GM23338 (cell line): ENCODE measurements around the gene PPIA.

Source experiments
- CREB1 ChIP-seq: fragments of 250-450 bp; sonication (Bioruptor Pico); IDR thresholded peaks from 2 replicates; pipeline ENCODE4 v1.5.0; 2020; ENCODE audit warnings: low read depth, mild to moderate bottlenecking, moderate library complexity
- CTCF ChIP-seq, 2 experiments: fragments of 200-600 bp in 1 of 2; sonication (generic) in 1 of 2; conservative IDR thresholded peaks; 2 replicates each; pipeline versions ENCODE4 v1.5.1 to v1.6.1; 2016 to 2017; ENCODE audit warnings: antibody characterized with exemption in 2 of 2, low read depth in 2 of 2, mild to moderate bottlenecking in 2 of 2, moderate library complexity in 1 of 2
- ETS1 ChIP-seq: IDR thresholded peaks from 2 replicates; pipeline ENCODE4 v1.6.1; 2016; ENCODE audit warnings: antibody characterized with exemption
- EZH2 ChIP-seq: fragments of 200-600 bp; sonication (generic); IDR thresholded peaks from one replicate; pipeline ENCODE4 v1.8.0; 2017; ENCODE audit warnings: antibody characterized with exemption, mild to moderate bottlenecking, low read depth; ENCODE audit not compliant: unreplicated experiment
- EZH2phosphoT487 ChIP-seq: fragments of 200-600 bp; sonication (generic); IDR thresholded peaks from one replicate; pipeline ENCODE4 v1.8.1; 2018; ENCODE audit warnings: antibody characterized with exemption; ENCODE audit not compliant: unreplicated experiment
- JUNB ChIP-seq: IDR thresholded peaks from one replicate; pipeline ENCODE4 v1.6.1; 2016; ENCODE audit warnings: antibody characterized with exemption; ENCODE audit not compliant: unreplicated experiment
- NANOG ChIP-seq: IDR thresholded peaks from 2 replicates; pipeline ENCODE4 v1.6.1; 2016; ENCODE audit warnings: antibody characterized with exemption, borderline replicate concordance
- POLR2AphosphoS5 ChIP-seq: IDR thresholded peaks from 2 replicates; pipeline ENCODE4 v1.6.1; 2016; ENCODE audit warnings: antibody characterized with exemption, low read depth
- REST ChIP-seq: IDR thresholded peaks from one replicate; pipeline ENCODE4 v1.6.1; 2018; ENCODE audit warnings: antibody characterized with exemption; ENCODE audit not compliant: unreplicated experiment
- STAT1 ChIP-seq: IDR thresholded peaks from one replicate; pipeline ENCODE4 v1.6.1; 2016; ENCODE audit warnings: antibody characterized with exemption; ENCODE audit not compliant: unreplicated experiment
- ZNF331 ChIP-seq: fragments of 250-450 bp; sonication (Bioruptor Pico); IDR thresholded peaks from 2 replicates; pipeline ENCODE4 v1.5.0; 2020; ENCODE audit warnings: low read depth, mild to moderate bottlenecking, moderate library complexity
- ZNF462 ChIP-seq: fragments of 250-450 bp; sonication (Bioruptor Pico); IDR thresholded peaks from 2 replicates; pipeline ENCODE4 v1.5.0; 2020; ENCODE audit warnings: mild to moderate bottlenecking, moderate library complexity

DNA sequence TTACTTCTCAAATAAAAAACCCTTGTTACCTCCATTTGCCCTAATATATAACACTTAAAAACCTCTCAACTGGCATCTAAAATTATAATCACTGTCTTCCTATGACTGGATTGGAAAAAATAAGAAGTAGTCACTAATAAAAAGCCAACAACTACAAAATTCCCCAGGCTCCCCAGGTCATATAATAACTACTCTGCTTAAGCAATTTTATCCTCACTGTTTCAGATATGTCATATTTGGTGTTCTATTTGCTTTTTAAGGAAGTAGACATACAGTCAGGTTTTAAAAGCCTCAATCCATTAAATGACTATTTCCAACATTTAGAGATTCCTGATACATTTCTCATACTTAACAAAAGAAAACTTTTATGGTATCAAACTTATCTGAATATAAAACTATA, 49.0 kb downstream of the PPIA start:
- TF ChIP-seq CTCF (conservative IDR thresholded peaks at IDR 0.05; ENCODE audit: low read depth in 2 of 2) (no peak), POLR2AphosphoS5 (no peak), EZH2 (no peak), REST (no peak), NANOG (no peak), EZH2phosphoT487 (no peak), STAT1 (no peak), CREB1 (CRISPR knock-in tag) (no peak), JUNB (no peak), ZNF331 (no peak), ZNF462 (CRISPR knock-in tag) (no peak), ETS1 (no peak)
